Neural cell (in vitro differentiated cells): Measurements from ENCODE around the gene PCP2. TPM values are rescaled to one million over a fixed set of nuclear protein-coding genes. Genes with fewer than 3 reads are reported as not detected.

Source experiments
- H2AFZ ChIP-seq: fragments of 200-600, 300-800 bp; sonication (generic), shearing (Covaris generic); 2 replicates; pipeline ENCODE4 v1.6.0; 2014; ENCODE audit warnings: low read depth, mild to moderate bottlenecking, antibody characterized with exemption, low read length, moderate library complexity
- H3F3A ChIP-seq: fragments of 200-600 bp; shearing (Covaris generic); 2 replicates; pipeline ENCODE4 v1.6.1; 2016; ENCODE audit warnings: mild to moderate bottlenecking, moderate library complexity, mixed read lengths, antibody characterized with exemption, low read length; ENCODE audit not compliant: insufficient read depth, poor library complexity, severe bottlenecking
- H3K27ac ChIP-seq: fragments of 200-600, 300-800 bp; sonication (generic), shearing (Covaris generic); 2 replicates; pipeline ENCODE4 v1.5.1; 2014; ENCODE audit warnings: mild to moderate bottlenecking, low read length, moderate library complexity
- H3K27me3 ChIP-seq: fragments of 300-800, 200-600 bp; sonication (generic), shearing (Covaris generic); 2 replicates; pipeline ENCODE4 v1.6.0; 2014; ENCODE audit warnings: mild to moderate bottlenecking, low read depth, low read length, moderate library complexity; ENCODE audit not compliant: insufficient read depth
- H3K36me3 ChIP-seq: fragments of 300-800, 200-600 bp; sonication (generic), shearing (Covaris generic); 2 replicates; pipeline ENCODE4 v1.5.1; 2014; ENCODE audit warnings: mild to moderate bottlenecking, antibody characterized with exemption, low read length, moderate library complexity; ENCODE audit not compliant: insufficient read depth
- H3K4me2 ChIP-seq: fragments of 300-800, 200-600 bp; sonication (generic), shearing (Covaris generic); 2 replicates; pipeline ENCODE4 v1.6.0; 2014; ENCODE audit warnings: mild to moderate bottlenecking, low read length
- H3K4me3 ChIP-seq: fragments of 300-800, 200-600 bp; sonication (generic), shearing (Covaris generic); 2 replicates; pipeline ENCODE4 v1.5.1; 2014; ENCODE audit warnings: mild to moderate bottlenecking, low read length, moderate library complexity
- H3K79me2 ChIP-seq: fragments of 200-600 bp; shearing (Covaris generic); replicated peaks from 2 replicates; pipeline ENCODE4 v1.6.0; 2014; ENCODE audit warnings: mild to moderate bottlenecking, low read length, moderate library complexity; ENCODE audit not compliant: insufficient read depth
- H3K9ac ChIP-seq: fragments of 300-800, 200-600 bp; sonication (generic), shearing (Covaris generic); 2 replicates; pipeline ENCODE4 v1.6.1; 2016; ENCODE audit warnings: mild to moderate bottlenecking, low read length, mixed read lengths
- H3K9me2 ChIP-seq: fragments of 200-600 bp; shearing (Covaris generic); 2 replicates; pipeline ENCODE4 v1.6.1; 2016; ENCODE audit warnings: mild to moderate bottlenecking, low read length, mixed read lengths; ENCODE audit not compliant: insufficient read depth
- H3K9me3 ChIP-seq: fragments of 200-600, 300-800 bp; sonication (generic), shearing (Covaris generic); 2 replicates; pipeline ENCODE4 v1.6.1; 2016; ENCODE audit warnings: mild to moderate bottlenecking, mixed run types, low read length, moderate library complexity, mixed read lengths
- H4K20me1 ChIP-seq: fragments of 200-600 bp; shearing (Covaris generic); 2 replicates; pipeline ENCODE4 v1.6.1; 2016; ENCODE audit warnings: mild to moderate bottlenecking, mixed run types; ENCODE audit not compliant: insufficient read depth
- CTCF ChIP-seq: fragments of 450-650 bp; IDR thresholded peaks from 2 replicates; pipeline ENCODE4 v1.5.1; 2014; ENCODE audit warnings: antibody characterized with exemption, mild to moderate bottlenecking, moderate library complexity; ENCODE audit not compliant: poor library complexity, severe bottlenecking
- EP300 ChIP-seq: fragments of 450-650 bp; conservative IDR thresholded peaks from 2 replicates; pipeline ENCODE4 v1.6.1; 2014; ENCODE audit warnings: antibody characterized with exemption, mild to moderate bottlenecking, moderate library complexity; ENCODE audit not compliant: poor library complexity, severe bottlenecking
- EZH2 ChIP-seq: fragments of 200-600, 300-800 bp; shearing (Covaris generic), sonication (generic); IDR thresholded peaks from 2 replicates; pipeline ENCODE4 v1.6.1; 2014; ENCODE audit warnings: antibody characterized with exemption, low read length, borderline replicate concordance, mild to moderate bottlenecking; ENCODE audit not compliant: insufficient read depth, poor library complexity, severe bottlenecking
- MXI1 ChIP-seq: fragments of 450-650 bp; conservative IDR thresholded peaks from 2 replicates; pipeline ENCODE4 v1.6.1; 2014; ENCODE audit warnings: antibody characterized with exemption, mild to moderate bottlenecking; ENCODE audit not compliant: poor library complexity, severe bottlenecking
- POLR2AphosphoS5 ChIP-seq: IDR thresholded peaks from 2 replicates; pipeline ENCODE4 v1.6.1; 2012
- RAD21 ChIP-seq: fragments of 450-650 bp; conservative IDR thresholded peaks from 2 replicates; pipeline ENCODE4 v1.6.1; 2014; ENCODE audit warnings: antibody characterized with exemption, mild to moderate bottlenecking, moderate library complexity
- REST ChIP-seq: IDR thresholded peaks from 2 replicates; pipeline ENCODE4 v1.6.1; 2012; ENCODE audit warnings: borderline replicate concordance
- SMC3 ChIP-seq: fragments of 450-650 bp; conservative IDR thresholded peaks from 2 replicates; pipeline ENCODE4 v1.6.1; 2014; ENCODE audit warnings: antibody characterized with exemption, mild to moderate bottlenecking, moderate library complexity; ENCODE audit not compliant: poor library complexity
- TAF1 ChIP-seq: IDR thresholded peaks from 2 replicates; pipeline ENCODE4 v1.6.1; 2012; ENCODE audit warnings: low read depth
- polyA plus RNA-seq: library from polyadenylated mRNA; depleted of rRNA; stranded (reverse); fragments of >200 nt; gene quantifications from 2 replicates; pipeline ENCODE4 v1.2.3, GENCODE V29; 2014

PCP2 gene
- polyA plus RNA-seq, 1 donor from 2014 or later, result not detected

DNA sequence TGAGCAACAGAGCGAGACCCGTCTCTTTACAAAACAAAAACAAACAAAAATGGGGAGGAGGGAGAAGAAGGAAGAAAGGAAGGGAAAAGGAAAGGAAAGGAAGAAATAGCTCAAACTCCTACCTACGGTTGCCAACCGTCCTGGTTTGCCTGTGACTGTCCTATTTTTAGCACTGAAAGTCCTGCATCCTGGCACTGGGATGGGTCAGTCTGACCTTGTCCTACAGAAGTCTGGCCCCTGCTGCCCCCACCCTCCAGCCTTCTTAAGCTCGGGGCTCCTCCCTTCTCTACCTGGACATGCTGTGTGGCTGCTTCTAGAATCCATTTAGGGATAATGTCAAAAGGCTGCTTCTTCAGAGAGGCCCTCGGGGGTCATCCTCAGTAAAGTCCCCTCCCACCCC, 2.2 kb upstream of the PCP2 start:
- no peak overlapping the region for H3K4me2 ChIP-seq
- no peak overlapping the region for H3K4me3 ChIP-seq
- no peaks in the 10 kb centered on the region for H3K9me2 ChIP-seq
- peaks cover 20% of the 10 kb centered on the region for H3K27me3 ChIP-seq
- no peaks in the 10 kb centered on the region for H3K9me3 ChIP-seq
- H4K20me1 ChIP-seq, result no peaks in the 10 kb centered on the region
- H3K9ac ChIP-seq, result no peak overlapping the region
- no peaks in the 10 kb centered on the region for H3F3A ChIP-seq
- no peak overlapping the region for H3K27ac ChIP-seq
- no peak for TF ChIP-seq EZH2
- no peak overlapping the region for H2AFZ ChIP-seq
- H3K36me3 ChIP-seq, result no peaks in the 10 kb centered on the region
- peaks cover 3% of the 10 kb centered on the region for H3K79me2 ChIP-seq

GRCh38 chr19:7632340-7633203, 947 bp downstream of the PCP2 start:
- Histone ChIP-seq H2AFZ (no peak overlapping the region), H3K27ac (no peak overlapping the region), H3K9me3 (no peaks in the 10 kb centered on the region), H3F3A (no peaks in the 10 kb centered on the region), H3K9ac (no peak overlapping the region), H4K20me1 (no peaks in the 10 kb centered on the region), H3K36me3 (no peaks in the 10 kb centered on the region), H3K27me3 (peaks cover 16% of the 10 kb centered on the region), H3K9me2 (no peaks in the 10 kb centered on the region), H3K4me2 (no peak overlapping the region), H3K4me3 (no peak overlapping the region), H3K79me2 (peaks cover 31% of the 10 kb centered on the region)
- TF ChIP-seq SMC3 (no peak), REST (no peak), RAD21 (no peak), MXI1 (no peak), EZH2 (no peak), TAF1 (no peak), EP300 (no peak)

DNA sequence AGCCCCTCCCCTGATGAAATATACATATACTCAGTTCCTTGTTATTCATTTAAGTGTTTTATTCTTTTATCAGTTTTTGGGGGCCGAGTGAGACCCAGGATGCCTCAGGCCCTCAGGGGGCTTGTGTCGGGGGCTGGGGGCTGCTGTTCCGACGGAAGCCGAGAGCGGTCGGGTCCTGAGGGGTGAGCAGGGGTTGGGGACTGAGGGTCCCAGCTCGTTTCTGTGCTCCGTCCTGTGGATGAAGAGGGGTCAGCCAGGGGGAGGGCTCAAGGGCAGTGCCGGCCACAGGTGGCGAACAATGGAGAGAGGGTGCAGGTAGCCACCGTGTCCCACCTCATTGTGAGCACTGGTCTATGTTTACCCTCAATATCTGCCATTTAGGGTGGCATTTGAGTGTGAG, 1.9 kb downstream of the PCP2 start:
- TF ChIP-seq CTCF, result no peak
- no peak for TF ChIP-seq EZH2
- TF ChIP-seq MXI1, result no peak
- TF ChIP-seq POLR2AphosphoS5, result no peak
- no peak for TF ChIP-seq SMC3
- TF ChIP-seq EP300, result no peak
- no peak for TF ChIP-seq RAD21
- TF ChIP-seq REST, result no peak
- no peak for TF ChIP-seq TAF1
- no peak overlapping the region for H3K4me3 ChIP-seq
- peaks cover 33% of the 10 kb centered on the region for H3K79me2 ChIP-seq

More for the DNA sequence above, 1.9 kb downstream of the PCP2 start:
- H3K9ac ChIP-seq, result no peak overlapping the region
- no peaks in the 10 kb centered on the region for H3K36me3 ChIP-seq
- H3F3A ChIP-seq, result no peaks in the 10 kb centered on the region
- peaks cover 6% of the 10 kb centered on the region for H3K27me3 ChIP-seq
- no peaks in the 10 kb centered on the region for H3K9me2 ChIP-seq
- no peak overlapping the region for H3K4me2 ChIP-seq
- no peak overlapping the region for H3K27ac ChIP-seq
- H4K20me1 ChIP-seq, result no peaks in the 10 kb centered on the region
- no peaks in the 10 kb centered on the region for H3K9me3 ChIP-seq
- no peak overlapping the region for H2AFZ ChIP-seq
